Progenitor cell of endocrine pancreas (in vitro differentiated cells): ENCODE measurements around the gene EIF4E1B. TPM values are rescaled to one million over a fixed set of nuclear protein-coding genes. Genes with fewer than 3 reads are reported as not detected.
A peak's percentile ranks its signal among the peaks of the same experiment; 100 is the strongest.

ENCODE experiments used
- DNase-seq: peaks from one replicate; pipeline ENCODE4 v3.0.0; 2021; ENCODE audit warnings: low spot score; ENCODE audit not compliant: unreplicated experiment
- H3K27ac Mint-ChIP-seq: 2 replicates; pipeline ENCODE4 v1.8.0; 2021; ENCODE audit warnings: mild to moderate bottlenecking, moderate library complexity, mixed read lengths
- H3K27me3 Mint-ChIP-seq: 2 replicates; pipeline ENCODE4 v1.8.0; 2021; ENCODE audit warnings: mixed read lengths
- H3K36me3 Mint-ChIP-seq: 2 replicates; pipeline ENCODE4 v1.8.0; 2022; ENCODE audit warnings: mixed read lengths; ENCODE audit not compliant: insufficient read depth
- H3K4me1 Mint-ChIP-seq: 2 replicates; pipeline ENCODE4 v1.8.0; 2021; ENCODE audit warnings: low read depth, mixed read lengths
- H3K4me3 Mint-ChIP-seq: 2 replicates; pipeline ENCODE4 v1.8.0; 2021; ENCODE audit warnings: low read depth, mild to moderate bottlenecking, moderate library complexity, mixed read lengths
- H3K9me3 Mint-ChIP-seq: 2 replicates; pipeline ENCODE4 v1.8.0; 2021; ENCODE audit warnings: low read depth, mixed read lengths
- total RNA-seq: library from RNA; stranded (reverse); gene quantifications from 2 replicates; pipeline ENCODE4 v1.2.1, GENCODE V29; 2021
- TF ChIP-seq, protein P1 (sequence below): fragments of 200-600 bp; sonication (generic); IDR thresholded peaks from one replicate; pipeline ENCODE4 v1.5.0; 2021; ENCODE audit warnings: antibody characterized with exemption, mild to moderate bottlenecking; ENCODE audit not compliant: unreplicated experiment

The EIF4E1B gene
- total RNA-seq, 1 donor from 2014 or later = not detected

DNA sequence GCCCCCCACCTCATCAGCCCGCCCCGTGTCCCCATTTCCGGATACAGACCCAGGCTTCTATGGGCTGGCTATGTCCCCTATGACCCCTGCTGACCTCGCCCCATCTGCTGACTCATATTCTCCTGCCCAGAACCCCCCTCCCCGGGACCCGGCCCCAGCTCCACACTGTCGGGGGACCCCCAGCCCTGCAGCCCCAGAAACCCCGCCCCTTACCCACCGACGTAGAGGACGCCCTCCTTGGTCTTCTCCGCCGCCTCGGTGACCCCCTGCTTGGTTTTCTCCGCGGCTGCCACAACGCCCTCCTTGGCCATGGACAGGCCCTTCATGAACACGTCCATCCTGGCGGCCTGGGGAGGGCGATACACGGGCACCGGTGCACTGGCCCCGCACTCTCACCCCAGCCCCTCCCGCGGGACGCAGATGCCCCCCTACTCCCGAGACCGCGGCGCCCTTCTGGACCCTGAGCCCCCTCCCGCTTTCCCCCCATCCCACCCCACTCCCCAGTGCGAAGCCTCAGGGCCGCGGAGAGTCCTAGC lies 1.1 kb upstream of the EIF4E1B start:
- TF ChIP-seq, protein P1, sequence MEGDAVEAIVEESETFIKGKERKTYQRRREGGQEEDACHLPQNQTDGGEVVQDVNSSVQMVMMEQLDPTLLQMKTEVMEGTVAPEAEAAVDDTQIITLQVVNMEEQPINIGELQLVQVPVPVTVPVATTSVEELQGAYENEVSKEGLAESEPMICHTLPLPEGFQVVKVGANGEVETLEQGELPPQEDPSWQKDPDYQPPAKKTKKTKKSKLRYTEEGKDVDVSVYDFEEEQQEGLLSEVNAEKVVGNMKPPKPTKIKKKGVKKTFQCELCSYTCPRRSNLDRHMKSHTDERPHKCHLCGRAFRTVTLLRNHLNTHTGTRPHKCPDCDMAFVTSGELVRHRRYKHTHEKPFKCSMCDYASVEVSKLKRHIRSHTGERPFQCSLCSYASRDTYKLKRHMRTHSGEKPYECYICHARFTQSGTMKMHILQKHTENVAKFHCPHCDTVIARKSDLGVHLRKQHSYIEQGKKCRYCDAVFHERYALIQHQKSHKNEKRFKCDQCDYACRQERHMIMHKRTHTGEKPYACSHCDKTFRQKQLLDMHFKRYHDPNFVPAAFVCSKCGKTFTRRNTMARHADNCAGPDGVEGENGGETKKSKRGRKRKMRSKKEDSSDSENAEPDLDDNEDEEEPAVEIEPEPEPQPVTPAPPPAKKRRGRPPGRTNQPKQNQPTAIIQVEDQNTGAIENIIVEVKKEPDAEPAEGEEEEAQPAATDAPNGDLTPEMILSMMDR = no peak
- Mint-ChIP-seq H3K9me3 (no peaks in the 10 kb centered on the region), H3K27ac (no peak overlapping the region), H3K27me3 (peaks cover 84% of the 10 kb centered on the region), H3K4me3 (peak overlapping the region; percentile 16), H3K36me3 (no peaks in the 10 kb centered on the region), H3K4me1 (peaks cover 3% of the 10 kb centered on the region)
- DNase-seq = no peak

DNA sequence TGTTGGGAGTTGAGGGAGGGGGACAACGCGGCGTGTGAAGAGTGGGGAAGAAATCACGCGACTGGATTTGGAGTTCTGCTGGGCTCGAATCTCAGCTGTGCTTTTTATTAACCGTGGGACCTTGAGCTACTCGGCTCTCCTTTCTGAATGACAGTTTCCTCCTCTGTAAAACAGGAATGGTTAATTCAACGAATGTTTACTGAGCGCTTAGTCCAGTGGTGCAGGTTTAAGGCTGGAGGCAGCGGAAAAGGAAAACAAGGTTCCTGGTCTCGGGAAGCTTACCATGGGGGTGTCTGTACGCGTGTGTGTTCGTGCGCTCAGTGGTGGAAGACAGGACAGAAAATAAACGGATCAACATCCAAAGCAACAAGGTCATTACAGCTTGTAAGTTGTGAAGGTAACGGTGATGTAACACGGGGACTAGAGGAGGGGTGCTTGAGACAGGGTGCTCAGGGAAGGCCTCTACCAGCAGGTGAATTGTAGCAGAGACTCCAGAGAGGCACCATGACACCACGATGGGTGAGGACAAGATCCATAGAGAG lies 277 bp downstream of the EIF4E1B start:
- peak overlapping the region; percentile 60 for H3K4me3 Mint-ChIP-seq
- DNase-seq = no peak
- no peak overlapping the region for H3K27ac Mint-ChIP-seq
- H3K9me3 Mint-ChIP-seq = peaks cover 5% of the 10 kb centered on the region
- TF ChIP-seq, protein P1 = no peak
- H3K36me3 Mint-ChIP-seq = no peaks in the 10 kb centered on the region
- peaks cover 86% of the 10 kb centered on the region for H3K27me3 Mint-ChIP-seq
- H3K4me1 Mint-ChIP-seq = peaks cover 3% of the 10 kb centered on the region

DNA sequence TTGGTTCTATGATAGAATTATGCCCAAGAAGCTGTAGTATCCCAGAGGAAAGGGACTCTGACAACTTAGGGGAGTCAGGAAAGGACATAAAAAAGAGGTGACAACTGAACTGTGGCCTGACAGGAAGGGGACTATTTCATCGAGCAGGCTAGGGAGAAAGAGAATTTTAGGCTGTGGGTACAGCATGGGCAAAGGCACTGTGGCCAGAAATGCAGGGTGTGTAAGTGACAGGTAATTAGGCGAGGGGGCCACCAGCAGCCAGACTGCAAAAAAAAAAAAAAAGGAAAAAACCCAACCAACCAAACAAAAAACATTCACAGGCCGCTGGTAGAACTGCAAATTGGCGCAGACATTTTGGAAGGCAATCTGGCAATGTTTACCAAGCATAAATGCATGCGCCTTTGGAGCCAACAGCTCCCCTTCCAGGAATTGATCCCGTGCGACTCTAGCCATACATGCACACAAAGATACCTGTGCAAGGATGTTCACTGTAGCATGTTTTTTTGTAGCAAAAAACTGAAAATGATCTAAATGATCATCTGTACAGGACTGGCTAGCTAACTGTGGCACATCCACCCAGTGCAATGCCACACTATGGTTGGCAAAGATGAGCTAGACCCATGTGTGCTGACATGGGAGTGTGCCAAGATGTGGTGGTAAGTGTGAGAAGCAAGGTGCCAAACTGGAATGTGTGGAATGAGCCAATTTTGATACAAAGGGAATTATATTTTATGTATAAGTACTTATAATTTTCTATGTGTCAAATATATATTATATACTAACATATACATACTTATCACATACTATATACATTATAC lies 1.1 kb downstream of the EIF4E1B start:
- Mint-ChIP-seq H3K27me3 (peaks cover 85% of the 10 kb centered on the region), H3K36me3 (no peaks in the 10 kb centered on the region), H3K9me3 (peaks cover 5% of the 10 kb centered on the region), H3K4me3 (no peak overlapping the region), H3K27ac (no peak overlapping the region), H3K4me1 (peaks cover 3% of the 10 kb centered on the region)
- TF ChIP-seq, protein P1 = no peak
- no peak for DNase-seq

DNA sequence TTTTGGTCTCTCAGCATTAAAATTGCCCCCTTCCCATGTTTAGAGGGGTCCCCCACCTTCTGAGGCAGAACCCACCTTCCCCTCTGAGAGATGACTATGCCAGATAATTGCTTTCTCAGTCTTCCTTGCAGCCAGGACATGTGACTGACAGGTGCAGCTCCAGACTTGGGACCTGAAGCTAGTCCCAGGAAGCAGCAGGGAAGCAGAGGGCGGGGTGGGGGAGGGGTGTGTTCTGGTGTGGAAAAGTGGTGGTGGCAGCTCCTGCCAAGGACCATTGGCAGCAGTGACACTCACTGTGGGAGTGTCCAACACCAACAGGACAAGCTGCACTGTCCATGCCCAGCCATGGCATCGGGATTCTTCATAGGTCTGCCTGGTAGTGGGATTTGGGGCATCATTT lies 2.3 kb downstream of the EIF4E1B start:
- Mint-ChIP-seq H3K36me3 (no peaks in the 10 kb centered on the region), H3K4me1 (peaks cover 3% of the 10 kb centered on the region), H3K4me3 (no peak overlapping the region), H3K27ac (no peak overlapping the region), H3K27me3 (peaks cover 85% of the 10 kb centered on the region), H3K9me3 (peaks cover 5% of the 10 kb centered on the region)
- no peak for DNase-seq
- TF ChIP-seq, protein P1 = no peak

DNA sequence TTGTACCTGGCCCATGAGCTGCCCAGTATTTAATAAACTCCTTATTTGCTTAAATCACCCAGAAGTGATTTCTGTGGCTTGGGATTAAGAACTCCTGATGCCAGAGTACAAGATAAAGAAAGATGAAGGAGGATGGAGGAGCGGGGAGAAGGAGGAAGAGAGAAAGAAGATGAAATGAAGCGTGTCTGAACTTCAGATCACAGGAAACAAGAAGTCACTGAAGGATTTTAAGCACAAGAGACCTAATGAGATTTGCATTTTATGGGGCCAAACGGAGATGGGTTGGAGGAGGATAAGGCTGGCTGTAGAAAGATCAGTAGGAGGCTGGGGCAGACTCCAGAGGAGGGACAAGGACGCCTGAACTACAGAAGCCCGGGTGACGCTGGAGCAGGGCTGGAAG lies 3.1 kb downstream of the EIF4E1B start:
- H3K4me1 Mint-ChIP-seq = peaks cover 3% of the 10 kb centered on the region

More for the DNA sequence above, 3.1 kb downstream of the EIF4E1B start:
- TF ChIP-seq, protein P1 = no peak
- no peak overlapping the region for H3K27ac Mint-ChIP-seq
- no peak overlapping the region for H3K4me3 Mint-ChIP-seq
- DNase-seq = no peak
- H3K27me3 Mint-ChIP-seq = peaks cover 84% of the 10 kb centered on the region
- H3K36me3 Mint-ChIP-seq = no peaks in the 10 kb centered on the region
- H3K9me3 Mint-ChIP-seq = peaks cover 5% of the 10 kb centered on the region
